ENCODE data around the gene CDH23.

CDH23 gene

GRCh38 chr10:71478173-71478572 is 81.5 kb downstream of the CDH23 start:
- H3K9me3 ChIP-seq (ENCODE audit: insufficient read depth, low read depth, low read length), result peaks cover 2% of the 10 kb centered on the region
- no peak overlapping the region for H3K9ac ChIP-seq (ENCODE audit: low read length)
- H4K12ac ChIP-seq (ENCODE audit: low read depth, low read length), result no peak overlapping the region
- no peak overlapping the region for H2BK5ac ChIP-seq (ENCODE audit: low read depth, low read length, poor library complexity)
- no peaks in the 10 kb centered on the region for H3K79me2 ChIP-seq (ENCODE audit: control insufficient read depth, insufficient read depth, low read length, poor library complexity)
- no peak overlapping the region for H3K18ac ChIP-seq (ENCODE audit: low read length)
- H3K79me1 ChIP-seq (ENCODE audit: low read length), result no peaks in the 10 kb centered on the region
- no CpG with 5 or more reads among the region's 3 CpGs for WGBS (ENCODE audit: extremely low coverage, insufficient coverage, insufficient read length)
- no peak overlapping the region for H3K23ac ChIP-seq (ENCODE audit: low read length)
- no peaks in the 10 kb centered on the region for H3K36me3 ChIP-seq (ENCODE audit: control insufficient read depth in 1 of 2, insufficient read depth in 2 of 2, low read length in 2 of 2)
- no peak overlapping the region for H2AFZ ChIP-seq (ENCODE audit: insufficient read depth, low read length, poor library complexity)
- H3K4me1 ChIP-seq (ENCODE audit: control insufficient read depth in 1 of 2, insufficient read depth in 2 of 2, low read length in 2 of 2), result peaks cover 0 to 6% of the 10 kb centered on the region in 2 experiments
- no peak overlapping the region for H4K91ac ChIP-seq (ENCODE audit: low read depth, low read length)
- H3K27ac ChIP-seq (ENCODE audit: low read depth, low read length), result no peak overlapping the region
- no peak overlapping the region for H3K4me3 ChIP-seq (ENCODE audit: low read depth, low read length)
- no peak overlapping the region for H2BK12ac ChIP-seq (ENCODE audit: low read length)
- H4K8ac ChIP-seq (ENCODE audit: low read depth, low read length), result no peak overlapping the region
- DNase-seq, result no peak
- H3K4me2 ChIP-seq (ENCODE audit: low read length), result no peak overlapping the region
- no peak overlapping the region for H3K4ac ChIP-seq (ENCODE audit: low read depth, low read length)
- H2BK120ac ChIP-seq (ENCODE audit: insufficient read depth, low read length, poor library complexity), result no peak overlapping the region
- no peak overlapping the region for H3K14ac ChIP-seq (ENCODE audit: low read length)
- no peak overlapping the region for H2AK5ac ChIP-seq (ENCODE audit: low read length)
- no peaks in the 10 kb centered on the region for H3K27me3 ChIP-seq (ENCODE audit: insufficient read depth, low read length)

GRCh38 chr10:71478813-71479365 is 82.2 kb downstream of the CDH23 start:
- WGBS (ENCODE audit: extremely low coverage, insufficient coverage, insufficient read length), result no CpG with 5 or more reads among the region's 5 CpGs
- Histone ChIP-seq H2BK12ac (ENCODE audit: low read length) (no peak overlapping the region), H3K4ac (ENCODE audit: low read depth, low read length) (no peak overlapping the region), H2BK120ac (ENCODE audit: insufficient read depth, low read length, poor library complexity) (no peak overlapping the region), H3K79me2 (ENCODE audit: control insufficient read depth, insufficient read depth, low read length, poor library complexity) (no peaks in the 10 kb centered on the region), H3K27me3 (ENCODE audit: insufficient read depth, low read length) (no peaks in the 10 kb centered on the region), H3K14ac (ENCODE audit: low read length) (no peak overlapping the region), H2AK5ac (ENCODE audit: low read length) (no peak overlapping the region), H3K79me1 (ENCODE audit: low read length) (no peaks in the 10 kb centered on the region), H4K91ac (ENCODE audit: low read depth, low read length) (no peak overlapping the region), H3K27ac (ENCODE audit: low read depth, low read length) (no peak overlapping the region), H3K23ac (ENCODE audit: low read length) (no peak overlapping the region), H3K9ac (ENCODE audit: low read length) (no peak overlapping the region), H4K12ac (ENCODE audit: low read depth, low read length) (no peak overlapping the region), H3K36me3 (ENCODE audit: control insufficient read depth in 1 of 2, insufficient read depth in 2 of 2, low read length in 2 of 2) (no peaks in the 10 kb centered on the region), H2BK5ac (ENCODE audit: low read depth, low read length, poor library complexity) (no peak overlapping the region), H3K9me3 (ENCODE audit: insufficient read depth, low read depth, low read length) (peaks cover 4% of the 10 kb centered on the region), H2AFZ (ENCODE audit: insufficient read depth, low read length, poor library complexity) (no peak overlapping the region), H4K8ac (ENCODE audit: low read depth, low read length) (no peak overlapping the region), H3K4me3 (ENCODE audit: low read depth, low read length) (no peak overlapping the region), H3K18ac (ENCODE audit: low read length) (no peak overlapping the region), H3K4me2 (ENCODE audit: low read length) (no peak overlapping the region), H3K4me1 (ENCODE audit: control insufficient read depth in 1 of 2, insufficient read depth in 2 of 2, low read length in 2 of 2) (peaks cover 0 to 6% of the 10 kb centered on the region in 2 experiments)
- DNase-seq, result no peak

GRCh38 chr10:71479831-71480230 is 83.1 kb downstream of the CDH23 start:
- H3K4ac ChIP-seq (ENCODE audit: low read depth, low read length), result no peak overlapping the region
- H3K4me2 ChIP-seq (ENCODE audit: low read length), result no peak overlapping the region
- no peak overlapping the region for H2AFZ ChIP-seq (ENCODE audit: insufficient read depth, low read length, poor library complexity)
- H3K27me3 ChIP-seq (ENCODE audit: insufficient read depth, low read length), result no peaks in the 10 kb centered on the region
- H3K14ac ChIP-seq (ENCODE audit: low read length), result no peak overlapping the region
- no peaks in the 10 kb centered on the region for H3K79me1 ChIP-seq (ENCODE audit: low read length)
- no peak overlapping the region for H4K12ac ChIP-seq (ENCODE audit: low read depth, low read length)
- no peak for DNase-seq
- H2BK5ac ChIP-seq (ENCODE audit: low read depth, low read length, poor library complexity), result no peak overlapping the region
- H4K91ac ChIP-seq (ENCODE audit: low read depth, low read length), result no peak overlapping the region
- no peak overlapping the region for H3K27ac ChIP-seq (ENCODE audit: low read depth, low read length)
- no CpG with 5 or more reads among the region's 5 CpGs for WGBS (ENCODE audit: extremely low coverage, insufficient coverage, insufficient read length)
- H3K9ac ChIP-seq (ENCODE audit: low read length), result no peak overlapping the region
- H2AK5ac ChIP-seq (ENCODE audit: low read length), result no peak overlapping the region
- H2BK120ac ChIP-seq (ENCODE audit: insufficient read depth, low read length, poor library complexity), result no peak overlapping the region
- no peak overlapping the region for H2BK12ac ChIP-seq (ENCODE audit: low read length)
- H3K79me2 ChIP-seq (ENCODE audit: control insufficient read depth, insufficient read depth, low read length, poor library complexity), result no peaks in the 10 kb centered on the region
- no peak overlapping the region for H3K4me3 ChIP-seq (ENCODE audit: low read depth, low read length)
- H3K36me3 ChIP-seq (ENCODE audit: control insufficient read depth in 1 of 2, insufficient read depth in 2 of 2, low read length in 2 of 2), result no peaks in the 10 kb centered on the region
- H3K18ac ChIP-seq (ENCODE audit: low read length), result no peak overlapping the region
- H3K4me1 ChIP-seq (ENCODE audit: control insufficient read depth in 1 of 2, insufficient read depth in 2 of 2, low read length in 2 of 2), result peaks cover 0 to 6% of the 10 kb centered on the region in 2 experiments
- no peak overlapping the region for H4K8ac ChIP-seq (ENCODE audit: low read depth, low read length)
- H3K9me3 ChIP-seq (ENCODE audit: insufficient read depth, low read depth, low read length), result peaks cover 4% of the 10 kb centered on the region
- no peak overlapping the region for H3K23ac ChIP-seq (ENCODE audit: low read length)

- WGBS (ENCODE audit: extremely low coverage, insufficient coverage, insufficient read length), result no CpG with 5 or more reads among the region's 5 CpGs
- Histone ChIP-seq H3K14ac (ENCODE audit: low read length) (no peak overlapping the region), H2AK5ac (ENCODE audit: low read length) (no peak overlapping the region), H4K12ac (ENCODE audit: low read depth, low read length) (no peak overlapping the region), H2BK12ac (ENCODE audit: low read length) (no peak overlapping the region), H3K27ac (ENCODE audit: low read depth, low read length) (no peak overlapping the region), H2BK5ac (ENCODE audit: low read depth, low read length, poor library complexity) (no peak overlapping the region), H2AFZ (ENCODE audit: insufficient read depth, low read length, poor library complexity) (no peak overlapping the region), H3K79me2 (ENCODE audit: control insufficient read depth, insufficient read depth, low read length, poor library complexity) (no peaks in the 10 kb centered on the region), H3K23ac (ENCODE audit: low read length) (no peak overlapping the region), H2BK120ac (ENCODE audit: insufficient read depth, low read length, poor library complexity) (no peak overlapping the region), H3K9me3 (ENCODE audit: insufficient read depth, low read depth, low read length) (peaks cover 4% of the 10 kb centered on the region), H3K27me3 (ENCODE audit: insufficient read depth, low read length) (no peaks in the 10 kb centered on the region), H4K91ac (ENCODE audit: low read depth, low read length) (no peak overlapping the region), H3K79me1 (ENCODE audit: low read length) (no peaks in the 10 kb centered on the region), H3K18ac (ENCODE audit: low read length) (no peak overlapping the region), H4K8ac (ENCODE audit: low read depth, low read length) (no peak overlapping the region), H3K9ac (ENCODE audit: low read length) (no peak overlapping the region), H3K4me3 (ENCODE audit: low read depth, low read length) (no peak overlapping the region), H3K36me3 (ENCODE audit: control insufficient read depth in 1 of 2, insufficient read depth in 2 of 2, low read length in 2 of 2) (no peaks in the 10 kb centered on the region), H3K4me2 (ENCODE audit: low read length) (no peak overlapping the region), H3K4me1 (ENCODE audit: control insufficient read depth in 1 of 2, insufficient read depth in 2 of 2, low read length in 2 of 2) (peaks cover 0 to 2% of the 10 kb centered on the region in 2 experiments), H3K4ac (ENCODE audit: low read depth, low read length) (no peak overlapping the region)
- no peak for DNase-seq
These were observed 83.9 kb downstream of the CDH23 start for GRCh38 chr10:71480662-71481061.
